Stomach (tissue), 4 donors: ENCODE results near the gene U2AF1L4.

Source experiments
- POLR2A ChIP-seq, 4 donors: fragments of 450-650 bp; IDR thresholded peaks; one replicate each; pipeline ENCODE4 v1.6.1; 2016; ENCODE audit warnings: antibody characterized with exemption in 4 of 4, control low read depth in 2 of 4, mild to moderate bottlenecking in 1 of 4, moderate library complexity in 1 of 4
- POLR2AphosphoS5 ChIP-seq, 3 donors: sonication (generic); formaldehyde crosslinking; IDR thresholded peaks; one replicate each; pipeline ENCODE4 v1.6.1; 2016; ENCODE audit warnings: antibody characterized with exemption in 3 of 3
- TF ChIP-seq, protein P1 (sequence below), 7 experiments: fragments of 450-650 bp in 4 of 7; fragments of 200-600 bp in 3 of 7; sonication (generic) in 3 of 7; IDR thresholded peaks; one replicate each; pipeline ENCODE4 v1.5.1; 2016 to 2019; ENCODE audit warnings: antibody characterized with exemption in 7 of 7, control low read depth in 2 of 7, mild to moderate bottlenecking in 1 of 7

DNA sequence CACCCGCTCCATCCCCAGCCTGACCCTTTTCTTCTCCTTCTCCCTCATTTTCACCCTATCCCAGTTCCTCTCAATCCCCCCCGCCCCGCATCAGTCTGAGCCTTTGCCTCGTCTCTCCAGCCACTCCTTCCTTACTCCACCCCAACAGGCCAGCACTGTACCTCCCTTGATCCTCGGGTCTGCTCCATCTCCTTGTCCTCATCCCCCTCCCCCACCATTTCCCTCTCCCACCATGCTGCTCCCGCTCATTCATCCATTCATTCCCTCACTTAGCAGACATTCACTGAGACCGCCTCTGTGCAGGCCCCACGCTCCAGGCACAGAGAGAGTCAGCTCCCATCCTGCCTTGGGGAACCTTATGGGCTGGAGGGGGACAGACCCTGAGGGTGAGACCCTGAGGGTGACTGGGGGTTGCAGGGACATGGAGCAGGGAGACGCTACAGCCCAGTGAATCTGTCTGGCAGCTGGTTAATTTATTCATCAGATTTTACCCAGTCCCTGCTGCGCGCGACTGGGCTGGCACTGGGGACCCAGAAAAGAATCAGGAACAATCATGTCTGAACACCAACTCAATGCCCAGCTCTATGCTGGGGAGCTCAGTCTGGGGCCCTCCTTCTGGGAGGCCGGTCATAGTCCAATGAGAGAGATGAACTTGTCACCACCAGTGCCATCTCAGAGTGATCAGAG is 31.0 kb upstream of the U2AF1L4 start:
- TF ChIP-seq, protein P1, sequence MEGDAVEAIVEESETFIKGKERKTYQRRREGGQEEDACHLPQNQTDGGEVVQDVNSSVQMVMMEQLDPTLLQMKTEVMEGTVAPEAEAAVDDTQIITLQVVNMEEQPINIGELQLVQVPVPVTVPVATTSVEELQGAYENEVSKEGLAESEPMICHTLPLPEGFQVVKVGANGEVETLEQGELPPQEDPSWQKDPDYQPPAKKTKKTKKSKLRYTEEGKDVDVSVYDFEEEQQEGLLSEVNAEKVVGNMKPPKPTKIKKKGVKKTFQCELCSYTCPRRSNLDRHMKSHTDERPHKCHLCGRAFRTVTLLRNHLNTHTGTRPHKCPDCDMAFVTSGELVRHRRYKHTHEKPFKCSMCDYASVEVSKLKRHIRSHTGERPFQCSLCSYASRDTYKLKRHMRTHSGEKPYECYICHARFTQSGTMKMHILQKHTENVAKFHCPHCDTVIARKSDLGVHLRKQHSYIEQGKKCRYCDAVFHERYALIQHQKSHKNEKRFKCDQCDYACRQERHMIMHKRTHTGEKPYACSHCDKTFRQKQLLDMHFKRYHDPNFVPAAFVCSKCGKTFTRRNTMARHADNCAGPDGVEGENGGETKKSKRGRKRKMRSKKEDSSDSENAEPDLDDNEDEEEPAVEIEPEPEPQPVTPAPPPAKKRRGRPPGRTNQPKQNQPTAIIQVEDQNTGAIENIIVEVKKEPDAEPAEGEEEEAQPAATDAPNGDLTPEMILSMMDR (IDR thresholded peaks at IDR 0.05): no peak
- no peak for TF ChIP-seq POLR2AphosphoS5 (IDR thresholded peaks at IDR 0.05)
- TF ChIP-seq POLR2A (IDR thresholded peaks at IDR 0.05): no peak
